Mammary epithelial cell (primary cell): ENCODE data around the gene CLCN4.

ENCODE experiments used
- CTCF ChIP-seq, 2 donors: IDR thresholded peaks in 1 of 2; conservative IDR thresholded peaks in 1 of 2; 2 replicates each; pipeline ENCODE4 v1.5.1; 2011 to 2012; ENCODE audit warnings: inconsistent platforms in 2 of 2, low read length in 2 of 2, mild to moderate bottlenecking in 2 of 2, control low read depth in 1 of 2, low read depth in 1 of 2; ENCODE audit not compliant: insufficient read depth in 1 of 2; ENCODE audit errors: extremely low read depth in 1 of 2
- EZH2 ChIP-seq: IDR thresholded peaks from 2 replicates; pipeline ENCODE4 v1.6.1; 2012; ENCODE audit warnings: low read length, inconsistent platforms, borderline replicate concordance

- TF ChIP-seq CTCF (conservative IDR thresholded peaks at IDR 0.05 in 1 of 2, IDR thresholded peaks at IDR 0.05 in 1 of 2; ENCODE audit: extremely low read depth in 1 of 2, insufficient read depth in 1 of 2, low read depth in 1 of 2, low read length in 2 of 2) (no peak), EZH2 (no peak)
Observed at GRCh38 chrX:10160211-10160610, 3.4 kb downstream of the CLCN4 start.
